Trophoblast cell (in vitro differentiated cells and primary cell): ENCODE results near the gene TAT.
"Not testable (repeated sequence)": the region's sequence is repeated elsewhere in the genome, so short reads cannot be mapped to it uniquely, and the experiment has no call there.

ENCODE experiments used
- DNase-seq, 2 donors: peaks; one replicate each; pipeline ENCODE4 v3.0.0-alpha.2; 2016
- H2AFZ ChIP-seq: 2 replicates; pipeline ENCODE4 v1.6.1; 2013; ENCODE audit warnings: low read length, moderate library complexity, mild to moderate bottlenecking; ENCODE audit not compliant: insufficient read depth, poor library complexity
- H2AK5ac ChIP-seq: 2 replicates; pipeline ENCODE4 v1.6.1; 2013; ENCODE audit warnings: mild to moderate bottlenecking, low read length
- H2BK120ac ChIP-seq: 2 replicates; pipeline ENCODE4 v1.6.1; 2013; ENCODE audit warnings: low read length, mild to moderate bottlenecking, moderate library complexity; ENCODE audit not compliant: insufficient read depth, poor library complexity
- H2BK12ac ChIP-seq: 2 replicates; pipeline ENCODE4 v1.6.1; 2013; ENCODE audit warnings: mild to moderate bottlenecking, low read length, moderate library complexity
- H2BK5ac ChIP-seq: 2 replicates; pipeline ENCODE4 v1.6.1; 2013; ENCODE audit warnings: low read length, low read depth, moderate library complexity, mild to moderate bottlenecking; ENCODE audit not compliant: poor library complexity
- H3K14ac ChIP-seq: 2 replicates; pipeline ENCODE4 v1.6.1; 2013; ENCODE audit warnings: mild to moderate bottlenecking, low read length
- H3K18ac ChIP-seq: 2 replicates; pipeline ENCODE4 v1.6.1; 2013; ENCODE audit warnings: mild to moderate bottlenecking, low read length
- H3K23ac ChIP-seq: 2 replicates; pipeline ENCODE4 v1.6.1; 2013; ENCODE audit warnings: low read length
- H3K27ac ChIP-seq: 2 replicates; pipeline ENCODE4 v1.5.1; 2013; ENCODE audit warnings: low read depth, mild to moderate bottlenecking, inconsistent platforms, low read length, moderate library complexity
- H3K27me3 ChIP-seq: 2 replicates; pipeline ENCODE4 v1.6.1; 2013; ENCODE audit warnings: inconsistent platforms, mild to moderate bottlenecking, low read length, moderate library complexity; ENCODE audit not compliant: insufficient read depth
- H3K36me3 ChIP-seq, 2 experiments: 1 replicate in 1 of 2; 2 replicates in 1 of 2; pipeline ENCODE4 v1.6.1; 2013; ENCODE audit warnings: low read length in 2 of 2, mild to moderate bottlenecking in 2 of 2, moderate library complexity in 1 of 2; ENCODE audit not compliant: insufficient read depth in 2 of 2, control insufficient read depth in 1 of 2
- H3K4ac ChIP-seq: 2 replicates; pipeline ENCODE4 v1.6.1; 2013; ENCODE audit warnings: low read depth, mild to moderate bottlenecking, low read length, moderate library complexity
- H3K4me1 ChIP-seq, 2 experiments: 1 replicate in 1 of 2; 2 replicates in 1 of 2; pipeline ENCODE4 v1.6.1; 2013; ENCODE audit warnings: low read length in 2 of 2, mild to moderate bottlenecking in 2 of 2, moderate library complexity in 1 of 2; ENCODE audit not compliant: insufficient read depth in 2 of 2, control insufficient read depth in 1 of 2
- H3K4me2 ChIP-seq: 2 replicates; pipeline ENCODE4 v1.6.1; 2013; ENCODE audit warnings: inconsistent platforms, mild to moderate bottlenecking, low read length, moderate library complexity
- H3K4me3 ChIP-seq: 2 replicates; pipeline ENCODE4 v1.5.1; 2013; ENCODE audit warnings: mild to moderate bottlenecking, low read depth, low read length, inconsistent platforms
- H3K79me1 ChIP-seq: one replicate; pipeline ENCODE4 v1.6.1; 2013; ENCODE audit warnings: low read length
- H3K79me2 ChIP-seq: 2 replicates; pipeline ENCODE4 v1.6.1; 2013; ENCODE audit warnings: low read length, mild to moderate bottlenecking; ENCODE audit not compliant: control insufficient read depth, insufficient read depth, poor library complexity
- H3K9ac ChIP-seq: 2 replicates; pipeline ENCODE4 v1.6.1; 2013; ENCODE audit warnings: mild to moderate bottlenecking, low read length
- H3K9me3 ChIP-seq: 2 replicates; pipeline ENCODE4 v1.6.1; 2013; ENCODE audit warnings: low read depth, mild to moderate bottlenecking, control low read depth, inconsistent platforms, low read length; ENCODE audit not compliant: insufficient read depth
- H4K12ac ChIP-seq: 2 replicates; pipeline ENCODE4 v1.6.1; 2013; ENCODE audit warnings: low read depth, mild to moderate bottlenecking, low read length, moderate library complexity
- H4K8ac ChIP-seq: 2 replicates; pipeline ENCODE4 v1.6.1; 2013; ENCODE audit warnings: low read depth, mild to moderate bottlenecking, low read length, moderate library complexity
- H4K91ac ChIP-seq: one replicate; pipeline ENCODE4 v1.6.1; 2013; ENCODE audit warnings: low read depth, mild to moderate bottlenecking, low read length, moderate library complexity
- WGBS: extraction: QIAGEN DNeasy Blood & Tissue Kit; methylation state at CpG from one replicate; pipeline ENCODE4 v1.1.7; 2013; ENCODE audit warnings: missing lambda C conversion rate; ENCODE audit not compliant: insufficient read length, insufficient coverage; ENCODE audit errors: extremely low coverage; 5-methylcytosine and 5-hydroxymethylcytosine counted together

TAT gene

GRCh38 chr16:71610447-71610846 is 33.6 kb upstream of the TAT start:
- Histone ChIP-seq H3K27ac (no peak overlapping the region), H3K4me2 (no peak overlapping the region), H3K79me1 (no peaks in the 10 kb centered on the region), H2BK5ac (no peak overlapping the region), H2BK12ac (no peak overlapping the region), H4K91ac (no peak overlapping the region), H3K4me3 (no peak overlapping the region), H3K23ac (no peak overlapping the region), H3K9ac (no peak overlapping the region), H3K79me2 (no peaks in the 10 kb centered on the region), H3K4me1 (peaks cover 4% of the 10 kb centered on the region in 2 experiments), H3K9me3 (no peaks in the 10 kb centered on the region), H3K4ac (no peak overlapping the region), H4K12ac (no peak overlapping the region), H2AFZ (no peak overlapping the region), H4K8ac (no peak overlapping the region), H2BK120ac (no peak overlapping the region), H2AK5ac (no peak overlapping the region), H3K27me3 (no peaks in the 10 kb centered on the region), H3K18ac (no peak overlapping the region), H3K36me3 (no peaks in the 10 kb centered on the region), H3K14ac (no peak overlapping the region)
- peak; percentile 48 for DNase-seq
- WGBS, result no CpG with 5 or more reads among the region's 4 CpGs

- Histone ChIP-seq H3K14ac (no peak overlapping the region), H3K4ac (no peak overlapping the region), H2AK5ac (no peak overlapping the region), H2AFZ (no peak overlapping the region), H3K18ac (no peak overlapping the region), H2BK5ac (no peak overlapping the region), H3K4me1 (peaks cover 4% of the 10 kb centered on the region in 2 experiments), H4K12ac (no peak overlapping the region), H3K79me2 (no peaks in the 10 kb centered on the region), H3K36me3 (no peaks in the 10 kb centered on the region), H4K91ac (no peak overlapping the region), H3K9me3 (no peaks in the 10 kb centered on the region), H3K4me3 (no peak overlapping the region), H3K27me3 (no peaks in the 10 kb centered on the region), H4K8ac (no peak overlapping the region), H3K4me2 (no peak overlapping the region), H3K9ac (no peak overlapping the region), H2BK12ac (no peak overlapping the region), H3K27ac (no peak overlapping the region), H3K23ac (no peak overlapping the region), H2BK120ac (no peak overlapping the region), H3K79me1 (no peaks in the 10 kb centered on the region)
- peak in 1 of 2 donors; percentile 87 for DNase-seq
- no CpG with 5 or more reads among the region's 2 CpGs for WGBS
Measured at GRCh38 chr16:71609066-71609465, 32.2 kb upstream of the TAT start.

- Histone ChIP-seq H3K4me3 (no peak overlapping the region), H4K8ac (no peak overlapping the region), H3K9ac (no peak overlapping the region), H3K4me1 (no peaks in the 10 kb centered on the region), H3K23ac (no peak overlapping the region), H2BK5ac (no peak overlapping the region), H4K91ac (no peak overlapping the region), H2BK12ac (no peak overlapping the region), H3K14ac (no peak overlapping the region), H4K12ac (no peak overlapping the region), H3K4ac (no peak overlapping the region), H3K27ac (no peak overlapping the region), H2BK120ac (no peak overlapping the region), H2AFZ (no peak overlapping the region), H3K9me3 (no peaks in the 10 kb centered on the region), H3K4me2 (no peak overlapping the region), H3K79me2 (no peaks in the 10 kb centered on the region), H3K18ac (no peak overlapping the region), H3K36me3 (no peaks in the 10 kb centered on the region), H2AK5ac (no peak overlapping the region), H3K79me1 (no peaks in the 10 kb centered on the region), H3K27me3 (no peaks in the 10 kb centered on the region)
- WGBS, result no CpG with 5 or more reads among the region's 8 CpGs
- DNase-seq, result no peak
Measured at GRCh38 chr16:71600822-71601221, 23.9 kb upstream of the TAT start.

- not testable (repeated sequence) for H3K9me3 ChIP-seq, H3K79me1 ChIP-seq, H4K12ac ChIP-seq, H2BK120ac ChIP-seq, H3K9ac ChIP-seq, H3K4me2 ChIP-seq, H3K27ac ChIP-seq, DNase-seq, H4K91ac ChIP-seq, H3K36me3 ChIP-seq, H3K4me1 ChIP-seq, H2BK5ac ChIP-seq, H3K4me3 ChIP-seq, H4K8ac ChIP-seq, H2BK12ac ChIP-seq, H3K14ac ChIP-seq, H3K4ac ChIP-seq, H2AK5ac ChIP-seq, H3K79me2 ChIP-seq, H3K18ac ChIP-seq, H3K23ac ChIP-seq, H2AFZ ChIP-seq, H3K27me3 ChIP-seq
- WGBS, result no CpG with 5 or more reads among the region's 2 CpGs
Measured at GRCh38 chr16:71598426-71598825, 21.5 kb upstream of the TAT start.
